Activated CD8-positive, alpha-beta memory T cell treated with anti-CD3 and anti-CD28 coated beads for 36 hours (primary cell): ENCODE measurements around the gene CHD9NB. TPM values are rescaled to one million over a fixed set of nuclear protein-coding genes. Genes with fewer than 3 reads are reported as not detected.
"Not testable (repeated sequence)": the region's sequence is repeated elsewhere in the genome, so short reads cannot be mapped to it uniquely, and the experiment has no call there.

Experiments used
- CTCF ChIA-PET: fragments of 350-600 bp; sonication (Branson Sonifier 250); formaldehyde crosslinking; loops from one replicate; lab custom pipeline; 2021; ENCODE audit warnings: antibody characterized with exemption; lab: Charles Lee
- POLR2A ChIA-PET: fragments of 350-600 bp; sonication (Branson Sonifier 250); formaldehyde crosslinking; loops from one replicate; lab custom pipeline; 2021; ENCODE audit warnings: antibody characterized with exemption; lab: Charles Lee
- total RNA-seq, 2 experiments: library from RNA; stranded (reverse); gene quantifications; one replicate each; pipeline ENCODE4 v1.2.3, GENCODE V29; 2021

Gene CHD9NB
- total RNA-seq, 2 experiments from 2014 or later = 0.31 to 0.32 TPM

DNA sequence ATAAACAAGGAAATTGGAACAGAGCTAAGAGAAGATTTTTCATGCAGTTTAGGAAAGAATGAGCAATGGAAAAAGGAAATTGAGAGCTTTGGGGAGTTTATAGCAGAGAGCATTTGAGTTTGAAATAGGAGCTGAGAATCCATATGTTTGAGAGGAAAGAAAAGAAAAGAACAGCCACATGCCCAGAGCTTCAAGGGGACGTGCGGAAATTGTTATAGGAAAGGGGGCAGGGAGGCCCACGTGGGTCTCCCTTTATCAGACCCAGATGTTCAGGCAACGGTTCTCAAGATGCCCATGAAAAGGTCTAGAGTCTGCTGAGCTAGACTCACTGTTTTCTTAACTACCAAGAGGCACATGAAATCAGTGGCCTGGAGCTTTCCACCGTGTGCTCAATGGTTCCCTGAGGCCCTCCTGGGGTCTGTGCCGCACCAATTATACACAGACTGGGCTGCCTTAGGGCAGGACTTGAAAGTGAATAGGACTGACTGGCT, 33.3 kb upstream of the CHD9NB start:
- ChIA-PET POLR2A (no interaction called here), CTCF (no interaction called here)

DNA sequence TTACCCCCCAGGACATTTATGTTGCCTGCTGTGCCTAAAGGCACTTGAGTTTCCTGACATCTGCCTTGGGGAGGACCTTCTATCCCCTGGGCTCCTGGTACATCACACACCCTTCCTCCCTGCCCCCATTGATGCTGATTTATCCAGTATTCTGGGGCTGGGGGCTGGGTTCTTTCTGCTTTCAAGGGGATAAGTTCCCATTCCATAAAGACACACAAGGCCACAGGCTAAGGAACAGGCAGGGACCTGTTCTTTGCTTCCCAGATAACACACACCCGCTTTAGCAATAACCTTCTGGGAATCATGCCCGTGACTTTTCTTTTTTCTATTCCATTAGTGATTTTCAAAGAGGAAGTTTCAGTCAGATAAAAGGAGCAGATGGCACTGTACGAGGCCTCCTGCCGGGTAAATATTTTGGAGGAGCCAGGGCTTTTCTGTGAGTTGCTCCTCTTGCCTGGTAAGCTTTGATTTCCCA, 32.7 kb upstream of the CHD9NB start:
- POLR2A ChIA-PET = no interaction called here
- CTCF ChIA-PET = no interaction called here

DNA sequence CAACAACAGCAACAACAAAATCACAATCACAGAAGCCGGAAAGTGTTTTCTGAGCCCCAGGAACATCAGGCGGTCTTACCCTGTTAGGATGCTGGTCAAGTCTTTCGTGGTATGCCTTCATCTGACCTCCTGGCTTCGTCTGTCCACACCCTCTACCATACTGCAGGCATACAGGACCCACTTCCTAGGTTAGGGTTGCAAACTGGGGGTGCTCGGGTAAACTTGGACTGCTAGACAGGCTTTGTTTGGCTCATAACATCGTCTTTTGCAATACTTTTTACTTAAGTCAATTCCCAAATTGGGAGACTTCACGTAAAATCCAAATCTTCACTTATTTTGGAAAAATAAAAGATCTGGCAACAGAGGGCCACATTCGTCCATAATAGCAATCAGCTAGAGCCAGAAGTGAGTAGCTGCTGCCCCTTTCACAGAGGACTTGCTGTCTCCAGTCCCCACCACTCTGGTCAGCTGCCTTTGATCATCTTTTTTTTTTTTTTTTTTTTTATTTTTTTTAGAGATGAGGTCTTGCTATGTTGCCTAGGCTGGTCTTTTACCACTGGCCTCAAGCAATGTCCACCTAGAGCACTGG, 32.1 kb upstream of the CHD9NB start:
- ChIA-PET CTCF (no interaction called here), POLR2A (no interaction called here)

DNA sequence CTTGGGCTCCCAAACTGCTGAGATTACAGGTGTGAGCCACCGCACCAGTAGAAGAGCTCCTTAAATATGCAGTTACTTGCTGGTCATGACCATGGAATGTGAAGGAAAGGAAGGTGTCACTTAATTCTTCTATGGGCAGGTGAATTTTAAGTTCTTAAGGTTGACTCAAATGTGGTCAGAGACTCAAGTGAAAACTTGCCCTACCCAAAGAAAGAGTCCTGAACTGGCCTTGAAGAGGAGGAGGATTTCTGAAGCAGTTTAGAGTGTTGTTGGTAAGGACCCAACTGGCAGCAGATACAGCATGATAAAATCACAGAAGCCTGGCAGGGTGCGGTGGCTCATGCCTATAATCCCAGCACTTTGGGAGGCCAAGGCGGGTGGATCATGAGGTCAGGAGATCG, 31.4 kb upstream of the CHD9NB start:
- CTCF ChIA-PET = no interaction called here
- POLR2A ChIA-PET = no interaction called here

DNA sequence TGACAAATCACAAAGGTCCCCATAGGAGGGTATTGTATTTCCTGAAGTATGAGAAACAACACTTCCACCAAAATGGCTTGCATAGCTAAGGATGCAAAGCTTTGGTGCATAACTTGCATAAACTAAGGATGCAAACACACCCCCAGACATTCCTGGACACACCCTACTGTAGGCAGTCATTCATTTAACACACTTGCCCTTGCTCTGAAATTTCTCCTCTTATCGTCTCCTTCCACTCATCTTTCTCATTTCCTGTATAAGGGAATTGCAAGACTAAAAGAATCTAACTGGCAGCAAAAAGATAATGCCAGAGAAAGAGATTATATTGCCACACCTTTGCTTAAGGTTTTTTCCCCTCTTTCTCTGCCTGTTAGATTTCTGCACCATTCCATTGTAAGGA, 30.4 kb upstream of the CHD9NB start:
- CTCF ChIA-PET = no interaction called here
- POLR2A ChIA-PET = no interaction called here

DNA sequence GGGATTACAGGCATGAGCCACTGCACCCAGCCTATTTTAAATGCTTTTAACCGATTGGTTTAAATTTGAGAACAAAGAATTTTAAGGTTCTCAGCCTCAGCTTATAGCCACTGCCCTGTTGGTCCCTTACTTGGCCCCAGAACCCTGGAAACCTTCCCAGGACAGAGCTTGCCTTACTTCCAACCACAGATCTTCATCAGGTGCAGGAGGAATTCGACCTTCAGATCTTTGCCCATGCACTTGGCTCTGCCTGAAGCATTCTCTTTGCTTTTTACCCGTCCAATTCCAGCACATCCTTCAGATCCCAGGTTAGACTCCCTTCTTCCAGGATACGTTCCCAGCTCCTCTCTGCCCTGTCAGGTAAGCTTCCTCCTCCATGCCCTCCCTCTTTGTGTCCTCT, 29.8 kb upstream of the CHD9NB start:
- ChIA-PET POLR2A (no interaction called here), CTCF (no interaction called here)

DNA sequence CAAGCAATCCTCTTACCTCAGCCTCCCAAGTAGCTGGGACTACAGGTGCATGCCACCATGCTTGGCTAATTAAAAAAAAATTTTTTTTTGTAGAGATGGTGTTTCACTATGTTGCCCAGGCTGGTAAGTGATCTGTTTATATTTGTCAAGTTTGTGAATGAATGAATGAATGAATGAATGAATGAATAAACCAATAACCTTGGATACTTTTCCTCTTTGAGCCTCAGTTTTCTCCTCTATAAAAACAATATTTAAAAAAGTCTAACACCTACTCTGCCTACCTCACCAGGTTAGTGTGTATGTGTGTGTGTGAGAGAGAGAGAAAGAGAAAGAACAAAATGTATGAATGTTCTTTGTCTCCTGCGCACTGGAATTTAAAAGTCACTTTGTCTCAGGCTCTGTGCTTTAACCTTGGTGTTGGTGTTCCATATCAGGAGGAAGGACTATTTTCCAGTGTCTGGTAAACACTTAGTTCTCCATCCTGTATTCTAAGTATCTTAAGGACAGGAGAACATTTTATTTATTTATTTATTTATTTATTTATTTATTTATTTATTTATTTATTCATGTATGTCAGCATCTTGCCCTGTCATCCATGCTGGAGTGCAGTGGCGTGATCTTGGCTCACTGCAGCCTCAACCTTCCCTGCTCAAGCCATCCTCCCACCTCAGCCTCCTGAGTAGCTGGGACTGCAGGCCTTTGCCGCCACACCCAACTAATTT, 29.1 kb upstream of the CHD9NB start:
- ChIA-PET CTCF (no interaction called here), POLR2A (no interaction called here)

DNA sequence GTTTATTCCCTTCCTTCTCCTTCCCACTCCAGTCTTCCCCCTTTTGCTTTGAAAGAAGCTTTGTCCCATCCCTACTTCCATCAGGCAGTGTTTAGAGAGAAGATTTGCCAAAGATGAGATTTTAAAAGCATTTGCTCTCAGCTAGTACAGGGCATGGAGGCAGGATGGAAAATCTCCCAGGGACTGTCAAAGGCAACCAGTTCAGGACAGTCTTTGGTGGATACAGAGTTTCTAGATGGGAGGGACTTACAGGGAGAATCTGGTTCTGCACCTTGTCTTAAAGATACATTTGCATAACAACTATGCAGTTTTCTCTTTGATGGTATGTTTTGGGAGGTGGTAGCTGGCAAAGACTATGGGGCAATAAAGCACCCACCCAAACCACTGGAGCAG, 28.3 kb upstream of the CHD9NB start:
- CTCF ChIA-PET = no interaction called here
- POLR2A ChIA-PET = no interaction called here

DNA sequence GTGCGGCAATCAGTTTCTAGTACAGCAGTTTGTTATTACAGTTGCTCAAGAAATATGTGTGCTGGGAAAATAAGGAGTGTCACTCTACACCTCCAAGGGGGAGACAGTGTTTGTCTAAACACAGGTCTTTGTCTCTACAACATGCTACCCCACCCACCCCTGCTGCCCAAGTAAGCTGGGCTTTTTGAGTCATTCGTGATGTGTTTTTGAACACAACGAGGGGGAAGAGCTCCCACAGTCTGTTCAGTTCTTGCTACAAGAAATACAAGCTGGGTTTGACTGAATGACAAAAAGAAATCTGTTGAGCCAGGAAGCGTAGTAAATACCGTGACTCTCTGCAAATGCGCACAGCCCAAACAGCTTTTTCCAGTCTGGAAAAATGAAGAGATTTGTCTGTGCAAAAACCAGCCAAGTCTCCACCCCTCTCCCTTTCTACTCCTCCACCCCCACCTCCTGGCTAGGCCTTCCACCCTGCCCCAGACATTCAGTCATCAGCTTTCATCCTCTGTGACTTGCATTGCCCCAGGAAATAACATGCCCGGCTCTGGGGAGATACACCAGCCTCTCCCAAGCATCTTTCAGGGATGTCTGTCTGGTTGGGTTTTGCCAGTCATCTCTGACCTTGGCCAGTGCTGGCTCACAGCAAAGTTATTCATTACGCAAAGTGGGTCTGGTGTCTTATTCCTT, 27.8 kb upstream of the CHD9NB start:
- CTCF ChIA-PET = no interaction called here
- POLR2A ChIA-PET = no interaction called here

DNA sequence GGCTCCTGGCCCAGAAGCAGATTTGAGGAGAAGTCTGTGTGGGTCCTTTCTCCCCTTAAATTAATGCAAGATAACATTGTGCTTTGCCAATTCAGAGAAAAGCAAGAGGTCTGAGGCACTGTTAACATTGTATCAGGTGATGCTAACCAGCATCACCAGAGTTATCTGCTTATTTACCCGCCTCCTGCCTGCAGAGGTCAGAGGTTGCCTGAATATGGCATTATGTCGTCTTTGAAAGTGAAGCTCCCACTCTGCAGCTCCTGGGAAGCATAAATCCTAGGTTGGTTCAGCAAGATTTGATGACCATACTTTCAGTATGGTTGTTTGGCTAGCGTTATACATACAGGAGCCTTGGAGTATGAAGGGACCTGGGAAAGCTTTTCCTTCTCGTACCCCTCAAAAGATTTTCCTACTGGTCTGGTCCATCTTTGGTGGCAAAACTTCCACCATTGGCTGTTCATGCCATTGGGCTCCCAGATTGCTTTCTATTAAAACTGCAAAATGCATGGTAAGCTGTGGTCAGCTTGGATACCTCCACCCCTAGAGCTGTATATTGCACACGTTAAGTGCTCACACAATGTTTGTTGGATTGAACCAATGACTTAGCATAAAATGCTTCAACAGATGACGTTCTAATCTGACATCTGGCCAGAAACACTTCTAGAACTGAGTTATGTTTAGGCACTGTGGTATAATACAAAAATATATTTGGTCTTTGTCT, 26.2 kb upstream of the CHD9NB start:
- POLR2A ChIA-PET = interaction anchor here (0.6 kb wide), 1 partner anchor 869 kb away, joined by 3 read pairs; no protein-coding TSS in a partner anchor
- CTCF ChIA-PET = interaction anchor here (0.8 kb wide), 1 partner anchor 11 kb away, joined by 3 read pairs; no protein-coding TSS in a partner anchor

DNA sequence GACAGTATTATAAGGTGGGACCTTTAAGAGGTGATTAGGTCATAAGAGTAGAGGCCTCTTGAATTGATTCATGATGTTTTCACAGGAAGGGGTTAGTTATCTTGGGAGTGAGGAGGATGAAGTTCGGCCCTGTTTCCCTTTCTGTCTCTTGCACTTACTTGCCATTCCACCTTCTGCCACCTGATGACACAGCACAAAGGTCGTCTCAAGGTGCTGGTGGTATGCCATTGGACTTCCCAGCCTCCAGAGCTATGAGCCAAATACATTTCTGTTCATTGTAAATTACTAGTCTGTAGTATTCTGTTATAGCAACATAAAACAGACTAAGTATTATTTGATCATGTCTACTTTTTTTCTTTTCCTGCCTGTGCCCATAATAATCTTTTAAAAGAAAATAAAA, 25.6 kb upstream of the CHD9NB start:
- CTCF ChIA-PET = no interaction called here
- POLR2A ChIA-PET = no interaction called here

DNA sequence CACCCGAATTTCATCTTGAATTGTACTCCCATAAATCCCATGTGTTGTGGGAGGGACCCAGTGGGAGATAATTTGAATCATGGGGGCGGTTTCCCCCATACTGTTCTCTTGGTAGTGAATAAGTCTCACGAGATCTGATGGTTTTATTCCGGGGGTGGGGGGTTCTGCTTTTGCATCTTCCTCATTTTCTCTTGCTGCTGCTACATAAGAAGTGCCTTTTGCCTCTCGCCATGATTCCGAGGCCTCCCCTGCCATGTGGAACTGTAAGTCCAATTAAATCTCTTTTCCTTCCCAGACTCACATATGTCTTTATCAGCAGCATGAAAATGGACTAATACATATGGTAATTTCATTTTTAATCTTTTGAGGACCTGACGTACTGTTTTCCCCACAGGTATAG, 22.8 kb upstream of the CHD9NB start:
- POLR2A ChIA-PET, CTCF ChIA-PET: not testable (repeated sequence)

DNA sequence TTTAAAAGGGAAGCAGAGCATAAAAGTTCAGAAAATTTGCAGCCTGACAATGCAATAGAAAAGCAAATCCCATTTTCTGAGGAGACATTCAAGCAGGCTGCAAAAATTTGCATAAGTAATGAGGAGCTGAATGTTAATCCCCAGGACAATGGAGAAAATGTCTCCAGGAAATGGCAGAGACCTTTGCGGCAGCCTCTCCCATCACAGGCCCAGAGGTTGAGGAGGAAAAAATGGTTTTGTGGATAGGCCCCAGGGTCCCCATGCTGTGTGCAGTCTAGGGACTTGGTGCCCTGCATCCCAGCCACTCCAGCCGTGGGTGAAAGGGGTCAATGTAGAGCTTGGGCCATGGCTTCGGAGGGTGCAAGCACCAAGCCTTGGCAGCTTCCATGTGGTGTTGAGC, 21.6 kb upstream of the CHD9NB start:
- POLR2A ChIA-PET, CTCF ChIA-PET: not testable (repeated sequence)

DNA sequence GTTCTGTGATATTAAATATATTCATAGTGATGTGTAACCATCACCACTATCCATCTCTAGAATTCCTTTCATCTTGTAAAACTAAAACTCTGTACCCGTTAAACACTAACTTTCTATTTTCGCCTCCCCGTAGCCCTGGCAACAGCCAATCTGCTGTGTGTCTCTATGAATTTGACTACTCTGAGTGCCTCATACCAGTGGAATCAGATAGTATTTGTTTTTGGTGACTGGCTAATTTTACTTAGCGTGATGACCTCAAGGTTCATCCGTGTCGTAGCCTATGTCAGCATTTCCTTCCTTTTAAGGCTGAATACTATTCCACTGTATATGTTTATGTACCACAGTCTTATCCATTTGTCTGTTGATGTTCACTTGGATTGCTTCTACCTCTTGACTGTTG, 20.3 kb upstream of the CHD9NB start:
- POLR2A ChIA-PET = no interaction called here
- CTCF ChIA-PET = no interaction called here

DNA sequence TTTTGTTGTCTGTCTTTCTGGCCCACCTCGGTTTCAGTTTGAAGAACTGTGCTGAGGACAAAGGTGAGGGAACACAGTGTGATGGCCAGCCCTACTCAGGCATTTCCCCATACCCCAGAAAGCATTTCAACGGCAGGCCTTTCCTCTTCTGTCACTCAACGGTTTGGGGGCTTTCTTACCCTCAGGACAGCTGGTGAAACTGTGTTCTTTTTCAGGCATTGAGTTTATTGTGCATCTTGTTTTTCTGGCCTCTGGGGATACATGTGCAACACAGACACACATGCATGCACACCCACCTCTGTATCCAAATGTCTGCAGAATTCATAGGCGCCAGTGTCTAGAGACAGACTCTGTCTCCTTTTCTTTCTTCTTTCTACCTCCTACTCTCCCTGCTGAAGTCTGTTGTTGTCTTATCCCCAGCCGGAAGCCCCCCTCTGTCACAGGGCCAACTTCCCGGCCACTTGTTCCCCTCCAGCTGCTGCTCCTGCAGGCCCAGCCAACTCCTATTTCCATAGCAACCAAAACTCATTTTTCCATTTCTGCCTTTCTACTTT, 19.1 kb upstream of the CHD9NB start:
- ChIA-PET CTCF (no interaction called here), POLR2A (no interaction called here)

DNA sequence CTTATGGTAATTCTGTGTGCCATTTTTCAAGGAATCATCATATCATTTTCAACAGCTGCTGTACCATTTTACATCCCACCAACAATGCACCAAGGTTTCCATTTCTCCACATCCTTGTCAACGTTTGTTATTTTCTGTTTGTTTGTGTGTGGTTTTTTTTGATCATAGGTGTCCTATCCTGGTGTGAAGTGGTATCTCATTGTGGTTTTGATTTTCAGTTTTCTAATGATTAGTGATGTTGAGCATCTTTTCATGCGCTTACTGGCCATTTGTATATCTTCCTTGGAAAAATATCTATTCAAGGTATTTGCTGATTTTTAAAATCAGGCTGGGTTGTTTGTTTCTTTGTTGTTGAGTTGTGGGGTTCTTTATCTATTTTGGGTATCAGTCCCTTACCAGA, 17.1 kb upstream of the CHD9NB start:
- ChIA-PET CTCF (no interaction called here), POLR2A (no interaction called here)

DNA sequence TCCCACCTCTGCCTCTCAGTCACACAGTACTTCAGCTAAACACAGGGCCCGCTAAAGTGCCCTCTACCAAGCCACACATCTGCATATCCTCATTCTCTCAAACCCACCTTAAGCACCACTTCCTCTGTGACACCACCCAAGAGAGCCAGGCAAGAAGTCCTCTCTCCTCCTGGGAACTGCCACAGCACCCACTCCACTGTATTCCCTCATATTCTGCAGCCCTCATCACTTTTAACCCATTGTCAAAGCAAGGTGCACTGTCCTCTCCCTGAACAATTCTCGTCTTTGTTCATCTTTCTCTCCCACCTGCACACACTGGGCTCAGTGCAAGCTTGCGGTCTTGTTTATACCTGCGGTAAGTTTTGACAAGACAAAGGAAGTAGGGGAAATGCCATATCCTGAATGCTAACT, 15.7 kb upstream of the CHD9NB start:
- ChIA-PET POLR2A (no interaction called here), CTCF (interaction anchor here (2.2 kb wide), 1 partner anchor 13 kb away, joined by 6 read pairs; the partner anchor contains the start of gene CHD9)

DNA sequence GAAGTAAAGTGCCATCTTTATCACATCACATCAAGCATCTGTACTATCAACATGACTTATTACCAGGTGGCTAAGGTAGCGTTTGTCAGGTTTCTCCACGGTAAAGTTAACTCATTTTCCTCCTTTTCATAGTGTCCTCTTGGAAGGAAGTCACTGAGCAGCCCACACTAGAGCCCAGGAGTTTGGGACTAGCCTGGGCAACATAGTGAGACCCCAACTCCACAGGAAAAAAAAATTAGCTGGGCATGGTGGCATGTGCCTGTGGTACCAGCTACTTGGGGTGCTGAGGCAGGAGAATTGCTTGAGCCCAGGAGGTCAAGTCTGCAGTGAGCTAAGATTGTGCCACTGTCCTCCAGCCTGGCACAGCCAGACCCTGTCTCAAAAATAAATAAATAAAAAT, 15.0 kb upstream of the CHD9NB start:
- ChIA-PET POLR2A (no interaction called here), CTCF (interaction anchor here (2.2 kb wide), 1 partner anchor 13 kb away, joined by 6 read pairs; the partner anchor contains the start of gene CHD9)

DNA sequence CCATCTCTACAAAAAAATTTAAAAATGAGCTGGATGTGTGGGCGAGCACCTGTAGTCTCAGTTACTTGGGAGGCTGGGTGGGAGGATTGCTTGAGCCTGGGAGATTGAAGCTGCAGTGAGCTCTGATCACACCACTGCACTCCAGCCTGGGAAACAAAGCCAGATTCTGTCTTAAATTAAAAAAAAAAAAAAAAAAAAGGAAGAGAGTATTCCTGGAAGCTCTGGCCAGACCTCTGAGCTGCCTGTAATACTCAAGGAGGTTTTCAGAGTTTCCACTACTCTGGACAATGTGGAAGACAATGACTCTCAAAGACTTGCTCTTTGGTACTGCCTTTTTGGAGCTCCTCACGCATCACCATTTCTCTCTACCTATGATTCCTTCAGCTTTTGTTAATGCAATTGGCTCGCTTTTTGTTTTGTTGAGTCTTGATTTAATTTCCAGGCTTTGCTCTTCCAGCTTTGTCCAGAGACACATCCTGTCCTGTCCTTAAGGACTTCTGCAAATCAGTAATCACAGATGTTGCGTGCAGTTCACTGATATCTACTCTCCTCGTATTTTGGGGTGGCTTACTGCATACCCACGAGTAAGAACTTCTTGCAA, 12.9 kb upstream of the CHD9NB start:
- ChIA-PET POLR2A (no interaction called here), CTCF (interaction anchor here (0.6 kb wide), 1 partner anchor 34 kb away, joined by 3 read pairs; no protein-coding TSS in a partner anchor)
